ENCODE data around the gene TBC1D8. TPM values are rescaled to one million over a fixed set of nuclear protein-coding genes. Genes with fewer than 3 reads are reported as not detected.

The TBC1D8 gene
- total and polyA plus RNA-seq, 4 donors = 10.4 to 38.6 (median 13.4) TPM

DNA sequence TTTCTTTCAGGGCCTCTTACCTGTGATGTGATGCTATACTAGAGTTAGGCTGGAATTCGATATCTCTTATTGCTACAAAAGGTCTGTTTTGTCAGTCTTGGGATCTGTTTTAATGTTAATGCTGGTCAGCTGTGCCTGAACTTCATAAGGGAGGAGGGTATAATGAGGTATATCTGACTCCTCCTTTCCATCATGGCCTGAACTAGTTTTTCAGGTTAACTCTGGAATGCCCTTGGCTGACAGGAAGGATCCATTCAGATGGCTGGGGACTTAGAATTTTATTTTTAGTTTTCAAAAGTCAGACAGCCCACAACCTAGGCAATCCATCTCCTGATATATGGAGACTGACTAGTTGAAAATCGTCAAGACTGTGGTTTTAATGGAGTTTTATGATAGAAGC lies 35.9 kb upstream of the TBC1D8 start:
- whole genome bisulfite sequencing = 90% methylated on average over 2 of the region's 2 CpGs
- Histone ChIP-seq H3K4me1 (ENCODE audit: control insufficient read depth in 4 of 4, insufficient read depth in 4 of 4, low read length in 3 of 4) (no peaks in the 10 kb centered on the region), H3K36me3 (ENCODE audit: control insufficient read depth in 4 of 4, insufficient read depth in 3 of 4, low read depth in 1 of 4, low read length in 3 of 4) (no peaks in the 10 kb centered on the region), H3K27me3 (ENCODE audit: control insufficient read depth in 4 of 4, insufficient read depth in 4 of 4, low read length in 3 of 4) (no peaks in the 10 kb centered on the region), H3K9ac (ENCODE audit: low read depth in 1 of 2, low read length in 2 of 2) (no peak overlapping the region), H3K27ac (ENCODE audit: low read depth in 1 of 2, low read length in 2 of 2) (no peak overlapping the region), H3K9me3 (ENCODE audit: control insufficient read depth in 4 of 4, low read length in 3 of 4) (no peaks in the 10 kb centered on the region), H3K4me3 (ENCODE audit: low read depth in 1 of 3, low read length in 3 of 3) (no peak overlapping the region)
- TF ChIP-seq TAF1 (conservative IDR thresholded peaks at IDR 0.05) = no peak
- no peak for TF ChIP-seq NR2F2 (IDR thresholded peaks at IDR 0.05)
- TF ChIP-seq RAD21 (IDR thresholded peaks at IDR 0.05) = no peak
- TF ChIP-seq, protein P1, sequence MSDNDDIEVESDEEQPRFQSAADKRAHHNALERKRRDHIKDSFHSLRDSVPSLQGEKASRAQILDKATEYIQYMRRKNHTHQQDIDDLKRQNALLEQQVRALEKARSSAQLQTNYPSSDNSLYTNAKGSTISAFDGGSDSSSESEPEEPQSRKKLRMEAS (IDR thresholded peaks at IDR 0.05) = no peak
- no peak for TF ChIP-seq RXRA (IDR thresholded peaks at IDR 0.05)
- no peak for TF ChIP-seq FOXA1 (IDR thresholded peaks at IDR 0.05)
- TF ChIP-seq GABPA (IDR thresholded peaks at IDR 0.05 in 1 of 2, conservative IDR thresholded peaks at IDR 0.05 in 1 of 2) = no peak
- TF ChIP-seq, protein P2, sequence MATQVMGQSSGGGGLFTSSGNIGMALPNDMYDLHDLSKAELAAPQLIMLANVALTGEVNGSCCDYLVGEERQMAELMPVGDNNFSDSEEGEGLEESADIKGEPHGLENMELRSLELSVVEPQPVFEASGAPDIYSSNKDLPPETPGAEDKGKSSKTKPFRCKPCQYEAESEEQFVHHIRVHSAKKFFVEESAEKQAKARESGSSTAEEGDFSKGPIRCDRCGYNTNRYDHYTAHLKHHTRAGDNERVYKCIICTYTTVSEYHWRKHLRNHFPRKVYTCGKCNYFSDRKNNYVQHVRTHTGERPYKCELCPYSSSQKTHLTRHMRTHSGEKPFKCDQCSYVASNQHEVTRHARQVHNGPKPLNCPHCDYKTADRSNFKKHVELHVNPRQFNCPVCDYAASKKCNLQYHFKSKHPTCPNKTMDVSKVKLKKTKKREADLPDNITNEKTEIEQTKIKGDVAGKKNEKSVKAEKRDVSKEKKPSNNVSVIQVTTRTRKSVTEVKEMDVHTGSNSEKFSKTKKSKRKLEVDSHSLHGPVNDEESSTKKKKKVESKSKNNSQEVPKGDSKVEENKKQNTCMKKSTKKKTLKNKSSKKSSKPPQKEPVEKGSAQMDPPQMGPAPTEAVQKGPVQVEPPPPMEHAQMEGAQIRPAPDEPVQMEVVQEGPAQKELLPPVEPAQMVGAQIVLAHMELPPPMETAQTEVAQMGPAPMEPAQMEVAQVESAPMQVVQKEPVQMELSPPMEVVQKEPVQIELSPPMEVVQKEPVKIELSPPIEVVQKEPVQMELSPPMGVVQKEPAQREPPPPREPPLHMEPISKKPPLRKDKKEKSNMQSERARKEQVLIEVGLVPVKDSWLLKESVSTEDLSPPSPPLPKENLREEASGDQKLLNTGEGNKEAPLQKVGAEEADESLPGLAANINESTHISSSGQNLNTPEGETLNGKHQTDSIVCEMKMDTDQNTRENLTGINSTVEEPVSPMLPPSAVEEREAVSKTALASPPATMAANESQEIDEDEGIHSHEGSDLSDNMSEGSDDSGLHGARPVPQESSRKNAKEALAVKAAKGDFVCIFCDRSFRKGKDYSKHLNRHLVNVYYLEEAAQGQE (IDR thresholded peaks at IDR 0.05) = no peak
- no peak for TF ChIP-seq FOXA2 (IDR thresholded peaks at IDR 0.05)
- TF ChIP-seq, protein P3, sequence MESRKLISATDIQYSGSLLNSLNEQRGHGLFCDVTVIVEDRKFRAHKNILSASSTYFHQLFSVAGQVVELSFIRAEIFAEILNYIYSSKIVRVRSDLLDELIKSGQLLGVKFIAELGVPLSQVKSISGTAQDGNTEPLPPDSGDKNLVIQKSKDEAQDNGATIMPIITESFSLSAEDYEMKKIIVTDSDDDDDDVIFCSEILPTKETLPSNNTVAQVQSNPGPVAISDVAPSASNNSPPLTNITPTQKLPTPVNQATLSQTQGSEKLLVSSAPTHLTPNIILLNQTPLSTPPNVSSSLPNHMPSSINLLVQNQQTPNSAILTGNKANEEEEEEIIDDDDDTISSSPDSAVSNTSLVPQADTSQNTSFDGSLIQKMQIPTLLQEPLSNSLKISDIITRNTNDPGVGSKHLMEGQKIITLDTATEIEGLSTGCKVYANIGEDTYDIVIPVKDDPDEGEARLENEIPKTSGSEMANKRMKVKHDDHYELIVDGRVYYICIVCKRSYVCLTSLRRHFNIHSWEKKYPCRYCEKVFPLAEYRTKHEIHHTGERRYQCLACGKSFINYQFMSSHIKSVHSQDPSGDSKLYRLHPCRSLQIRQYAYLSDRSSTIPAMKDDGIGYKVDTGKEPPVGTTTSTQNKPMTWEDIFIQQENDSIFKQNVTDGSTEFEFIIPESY (IDR thresholded peaks at IDR 0.05) = no peak
- no peak for TF ChIP-seq SP1 (IDR thresholded peaks at IDR 0.05)
- DNase-seq (ENCODE audit: low spot score) = no peak

DNA sequence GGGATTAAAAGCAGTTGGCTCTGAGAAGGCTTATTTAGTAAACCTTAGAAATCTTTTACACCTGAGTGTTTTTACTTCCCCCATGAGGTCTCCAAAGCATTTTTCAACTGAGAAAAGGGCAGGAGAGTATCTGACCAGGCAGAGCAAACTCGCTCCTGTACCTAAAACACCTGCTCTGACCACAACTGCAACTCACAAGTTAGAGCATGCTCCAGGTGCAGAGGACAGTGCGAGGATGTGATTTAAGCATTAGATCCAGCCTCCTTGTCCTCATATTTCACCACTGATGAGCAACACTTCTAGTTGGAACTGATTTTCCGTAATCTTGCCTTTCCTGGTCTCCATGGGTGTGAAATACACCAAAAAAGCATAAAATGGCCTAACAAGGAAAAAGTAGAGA lies 34.5 kb upstream of the TBC1D8 start:
- no peaks in the 10 kb centered on the region for H3K27me3 ChIP-seq (ENCODE audit: control insufficient read depth in 4 of 4, insufficient read depth in 4 of 4, low read length in 3 of 4)
- no peak overlapping the region for H3K27ac ChIP-seq (ENCODE audit: low read depth in 1 of 2, low read length in 2 of 2)
- H3K9me3 ChIP-seq (ENCODE audit: control insufficient read depth in 4 of 4, low read length in 3 of 4) = no peaks in the 10 kb centered on the region
- no peak for TF ChIP-seq SP1 (IDR thresholded peaks at IDR 0.05)
- no peak for TF ChIP-seq HNF4A (conservative IDR thresholded peaks at IDR 0.05)
- TF ChIP-seq, protein P1 (IDR thresholded peaks at IDR 0.05) = no peak
- TF ChIP-seq EGR1 (IDR thresholded peaks at IDR 0.05; ENCODE audit: low read depth in 2 of 2) = no peak
- TF ChIP-seq, protein P3 (IDR thresholded peaks at IDR 0.05) = no peak
- TF ChIP-seq, protein P2 (IDR thresholded peaks at IDR 0.05) = no peak
- TF ChIP-seq, protein P4, sequence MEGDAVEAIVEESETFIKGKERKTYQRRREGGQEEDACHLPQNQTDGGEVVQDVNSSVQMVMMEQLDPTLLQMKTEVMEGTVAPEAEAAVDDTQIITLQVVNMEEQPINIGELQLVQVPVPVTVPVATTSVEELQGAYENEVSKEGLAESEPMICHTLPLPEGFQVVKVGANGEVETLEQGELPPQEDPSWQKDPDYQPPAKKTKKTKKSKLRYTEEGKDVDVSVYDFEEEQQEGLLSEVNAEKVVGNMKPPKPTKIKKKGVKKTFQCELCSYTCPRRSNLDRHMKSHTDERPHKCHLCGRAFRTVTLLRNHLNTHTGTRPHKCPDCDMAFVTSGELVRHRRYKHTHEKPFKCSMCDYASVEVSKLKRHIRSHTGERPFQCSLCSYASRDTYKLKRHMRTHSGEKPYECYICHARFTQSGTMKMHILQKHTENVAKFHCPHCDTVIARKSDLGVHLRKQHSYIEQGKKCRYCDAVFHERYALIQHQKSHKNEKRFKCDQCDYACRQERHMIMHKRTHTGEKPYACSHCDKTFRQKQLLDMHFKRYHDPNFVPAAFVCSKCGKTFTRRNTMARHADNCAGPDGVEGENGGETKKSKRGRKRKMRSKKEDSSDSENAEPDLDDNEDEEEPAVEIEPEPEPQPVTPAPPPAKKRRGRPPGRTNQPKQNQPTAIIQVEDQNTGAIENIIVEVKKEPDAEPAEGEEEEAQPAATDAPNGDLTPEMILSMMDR (IDR thresholded peaks at IDR 0.05; ENCODE audit: low read depth, low read length, missing input control) = no peak
- no peak for TF ChIP-seq FOXA2 (IDR thresholded peaks at IDR 0.05)
- no peak for TF ChIP-seq NR2F2 (IDR thresholded peaks at IDR 0.05)
- TF ChIP-seq HNF4G (IDR thresholded peaks at IDR 0.05) = no peak
- TF ChIP-seq FOXA1 (IDR thresholded peaks at IDR 0.05) = no peak
- no peak for TF ChIP-seq RXRA (IDR thresholded peaks at IDR 0.05)
- no peak for TF ChIP-seq GABPA (IDR thresholded peaks at IDR 0.05 in 1 of 2, conservative IDR thresholded peaks at IDR 0.05 in 1 of 2)
- TF ChIP-seq JUND (IDR thresholded peaks at IDR 0.05) = no peak
- TF ChIP-seq, protein P5, sequence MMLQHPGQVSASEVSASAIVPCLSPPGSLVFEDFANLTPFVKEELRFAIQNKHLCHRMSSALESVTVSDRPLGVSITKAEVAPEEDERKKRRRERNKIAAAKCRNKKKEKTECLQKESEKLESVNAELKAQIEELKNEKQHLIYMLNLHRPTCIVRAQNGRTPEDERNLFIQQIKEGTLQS (IDR thresholded peaks at IDR 0.05) = no peak
- no peak for TF ChIP-seq YY1 (IDR thresholded peaks at IDR 0.05)
- TF ChIP-seq RAD21 (IDR thresholded peaks at IDR 0.05) = no peak
- no peak for TF ChIP-seq TAF1 (conservative IDR thresholded peaks at IDR 0.05)
- no peaks in the 10 kb centered on the region for H3K4me1 ChIP-seq (ENCODE audit: control insufficient read depth in 4 of 4, insufficient read depth in 4 of 4, low read length in 3 of 4)
- no peaks in the 10 kb centered on the region for H3K36me3 ChIP-seq (ENCODE audit: control insufficient read depth in 4 of 4, insufficient read depth in 3 of 4, low read depth in 1 of 4, low read length in 3 of 4)
- no peak for DNase-seq (ENCODE audit: low spot score)
- no peak overlapping the region for H3K4me3 ChIP-seq (ENCODE audit: low read depth in 1 of 3, low read length in 3 of 3)
- 94% methylated on average over 3 of the region's 3 CpGs for WGBS
- no peak overlapping the region for H3K9ac ChIP-seq (ENCODE audit: low read depth in 1 of 2, low read length in 2 of 2)
